ENCODE measurements around the gene CYBC1.

DNA sequence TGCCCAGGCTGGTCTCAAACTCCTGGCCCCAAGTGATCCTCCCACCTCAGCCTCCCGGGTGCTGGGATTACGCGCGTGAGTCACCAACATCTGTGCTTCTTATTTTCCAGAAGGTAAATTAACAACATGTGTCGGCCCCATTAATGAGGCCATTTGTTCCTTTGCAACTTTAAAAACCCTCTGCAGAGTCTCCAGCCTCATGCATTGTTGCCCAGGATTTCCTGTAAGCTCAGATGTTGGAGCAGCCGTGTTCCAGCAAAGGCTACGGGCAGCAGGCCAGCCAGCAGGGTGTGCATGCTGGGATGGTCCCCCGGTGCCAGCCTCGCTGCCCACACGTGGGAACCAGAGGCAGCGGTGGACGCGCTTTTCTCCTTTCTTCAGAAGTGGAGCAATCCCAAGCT, 51.5 kb downstream of the CYBC1 start:
- TF ChIP-seq, protein P1, sequence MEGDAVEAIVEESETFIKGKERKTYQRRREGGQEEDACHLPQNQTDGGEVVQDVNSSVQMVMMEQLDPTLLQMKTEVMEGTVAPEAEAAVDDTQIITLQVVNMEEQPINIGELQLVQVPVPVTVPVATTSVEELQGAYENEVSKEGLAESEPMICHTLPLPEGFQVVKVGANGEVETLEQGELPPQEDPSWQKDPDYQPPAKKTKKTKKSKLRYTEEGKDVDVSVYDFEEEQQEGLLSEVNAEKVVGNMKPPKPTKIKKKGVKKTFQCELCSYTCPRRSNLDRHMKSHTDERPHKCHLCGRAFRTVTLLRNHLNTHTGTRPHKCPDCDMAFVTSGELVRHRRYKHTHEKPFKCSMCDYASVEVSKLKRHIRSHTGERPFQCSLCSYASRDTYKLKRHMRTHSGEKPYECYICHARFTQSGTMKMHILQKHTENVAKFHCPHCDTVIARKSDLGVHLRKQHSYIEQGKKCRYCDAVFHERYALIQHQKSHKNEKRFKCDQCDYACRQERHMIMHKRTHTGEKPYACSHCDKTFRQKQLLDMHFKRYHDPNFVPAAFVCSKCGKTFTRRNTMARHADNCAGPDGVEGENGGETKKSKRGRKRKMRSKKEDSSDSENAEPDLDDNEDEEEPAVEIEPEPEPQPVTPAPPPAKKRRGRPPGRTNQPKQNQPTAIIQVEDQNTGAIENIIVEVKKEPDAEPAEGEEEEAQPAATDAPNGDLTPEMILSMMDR (IDR thresholded peaks at IDR 0.05; ENCODE audit: borderline replicate concordance, extremely low read depth, low read length, poor library complexity, severe bottlenecking) = no peak
- no peak for TF ChIP-seq EZH2 (IDR thresholded peaks at IDR 0.05; ENCODE audit: borderline replicate concordance, low read depth, low read length, severe bottlenecking)
